Measurements from ENCODE around the gene OCIAD2.
"Not testable (repeated sequence)": the region's sequence is repeated elsewhere in the genome, so short reads cannot be mapped to it uniquely, and the experiment has no call there.

Gene OCIAD2

GRCh38 chr4:48851651-48852050, 54.9 kb downstream of the OCIAD2 start:
- DNase-seq: no peak

DNA sequence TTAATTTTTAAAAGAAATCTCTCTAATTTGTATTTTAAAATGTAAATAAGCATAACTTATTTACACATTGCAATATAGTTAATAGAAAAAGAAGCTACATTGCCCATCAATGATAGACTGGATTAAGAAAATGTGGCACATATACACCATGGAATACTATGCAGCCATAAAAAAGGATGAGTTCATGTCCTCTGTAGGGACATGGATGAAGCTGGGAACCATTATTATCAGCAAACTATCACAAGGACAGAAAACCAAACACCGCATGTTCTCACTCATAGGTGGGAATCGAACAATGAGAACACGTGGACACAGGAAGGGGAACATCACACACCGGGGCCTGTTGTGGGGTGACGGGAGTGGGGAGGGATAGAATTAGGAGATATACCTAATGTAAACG, 57.8 kb downstream of the OCIAD2 start:
- not testable (repeated sequence) for DNase-seq

DNA sequence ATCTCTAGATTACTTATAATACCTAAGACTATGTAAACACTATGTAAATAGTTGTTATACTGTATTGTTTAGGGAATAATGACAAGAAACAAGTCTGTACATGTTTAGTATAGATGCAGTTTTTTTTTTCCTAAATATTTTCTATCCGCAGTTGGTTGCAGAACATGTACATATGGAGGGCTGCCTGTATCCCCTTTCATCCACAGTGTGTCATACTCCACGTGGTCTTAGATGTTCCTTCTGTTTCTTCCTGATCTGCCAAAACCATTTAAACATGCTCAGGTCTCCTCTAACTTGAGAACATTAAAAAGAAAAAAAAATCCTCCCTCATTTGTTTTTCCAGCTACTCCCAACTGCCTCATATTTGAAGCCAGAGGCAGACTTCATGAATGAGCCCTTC, 61.7 kb downstream of the OCIAD2 start:
- no peak for DNase-seq

- DNase-seq: no peak
Measured at GRCh38 chr4:48841045-48841827, 65.3 kb downstream of the OCIAD2 start.

DNA sequence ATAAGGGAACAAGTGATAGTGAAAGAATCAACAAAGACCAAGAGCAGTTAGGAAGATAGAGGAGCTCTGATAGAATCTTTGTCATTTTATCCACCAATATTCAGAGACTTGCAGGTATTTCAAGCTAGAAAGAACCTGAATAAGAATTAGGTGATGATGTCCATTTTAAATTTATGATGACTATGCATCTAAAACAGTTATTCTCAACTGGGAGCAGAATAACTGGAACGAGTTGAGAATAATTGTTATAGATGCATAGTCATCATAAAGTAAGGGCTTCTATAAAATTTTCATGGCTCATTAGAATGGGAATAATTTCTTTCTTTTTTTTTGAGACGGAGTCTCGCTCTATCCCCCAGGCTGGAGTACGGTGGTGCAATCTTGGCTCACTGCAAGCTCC, 69.9 kb downstream of the OCIAD2 start:
- DNase-seq: no peak
